HG03066 (cell line): ENCODE results near the gene IGFBP7.

Experiments used
- ATAC-seq: cut with Tn5 transposase; IDR thresholded peaks from one replicate; pipeline ENCODE4 v1.9.1; 2021; ENCODE audit warnings: low read depth; ENCODE audit not compliant: unreplicated experiment

Gene IGFBP7

GRCh38 chr4:57044996-57045395 is 65.2 kb downstream of the IGFBP7 start:
- no peak for ATAC-seq

GRCh38 chr4:57044279-57044678 is 65.9 kb downstream of the IGFBP7 start:
- no peak for ATAC-seq

GRCh38 chr4:57043347-57044251 is 66.6 kb downstream of the IGFBP7 start:
- no peak for ATAC-seq

- ATAC-seq = no peak
Measured at GRCh38 chr4:57042711-57043169, 67.4 kb downstream of the IGFBP7 start.

GRCh38 chr4:57041020-57041419 is 69.2 kb downstream of the IGFBP7 start:
- no peak for ATAC-seq

- no peak for ATAC-seq
Measured at GRCh38 chr4:57040510-57040909, 69.7 kb downstream of the IGFBP7 start.

GRCh38 chr4:57039345-57039744 is 70.8 kb downstream of the IGFBP7 start:
- no peak for ATAC-seq

GRCh38 chr4:57037982-57038604 is 72.1 kb downstream of the IGFBP7 start:
- ATAC-seq = no peak

GRCh38 chr4:57034520-57034919 is 75.7 kb downstream of the IGFBP7 start:
- no peak for ATAC-seq

GRCh38 chr4:57023104-57023503 is 87.1 kb downstream of the IGFBP7 start:
- no peak for ATAC-seq

GRCh38 chr4:57020467-57021101 is 89.6 kb downstream of the IGFBP7 start:
- ATAC-seq = no peak

GRCh38 chr4:57018980-57019379 is 91.2 kb downstream of the IGFBP7 start:
- ATAC-seq = no peak

GRCh38 chr4:57013543-57014120 is 96.6 kb downstream of the IGFBP7 start:
- no peak for ATAC-seq

GRCh38 chr4:56999751-57000150 is 110.4 kb downstream of the IGFBP7 start:
- no peak for ATAC-seq

- ATAC-seq = no peak
Measured at GRCh38 chr4:56995525-56995924, 114.7 kb downstream of the IGFBP7 start.

GRCh38 chr4:56990109-56990905 is 119.9 kb downstream of the IGFBP7 start:
- ATAC-seq = no peak

GRCh38 chr4:56986952-56987351 is 123.2 kb downstream of the IGFBP7 start:
- no peak for ATAC-seq

- ATAC-seq = no peak
Measured at GRCh38 chr4:56986192-56986591, 124.0 kb downstream of the IGFBP7 start.

- ATAC-seq = no peak
Measured at GRCh38 chr4:56981795-56982201, 128.4 kb downstream of the IGFBP7 start.
